Stimulated activated naive B cell treated with anti-CD40 and anti-IgM and Interleukin-4, amounts not matched to agents 10 μg/mL and 1 μg/mL and 100 μg/mL, for 72 hours (primary cell): ENCODE measurements around the gene LRMDA.
"Not testable (repeated sequence)": the region's sequence is repeated elsewhere in the genome, so short reads cannot be mapped to it uniquely, and the experiment has no call there.

Experiments
- ATAC-seq, 2 donors: fragments of 150-1000 bp; cut with Tn5 transposase; replicated peaks; 2 replicates each; pipeline ENCODE4 v1.10.0; 2021; ENCODE audit warnings: moderate library complexity in 1 of 2
- DNase-seq: peaks from one replicate; pipeline ENCODE4 v3.0.0; 2021
- H3K27ac Mint-ChIP-seq: one replicate; pipeline ENCODE4 v1.8.0; 2022; ENCODE audit warnings: mild to moderate bottlenecking, mixed read lengths
- H3K27me3 Mint-ChIP-seq, 2 donors: one replicate each; pipeline ENCODE4 v1.8.0; 2022; ENCODE audit warnings: mixed read lengths in 2 of 2
- H3K36me3 Mint-ChIP-seq, 2 donors: one replicate each; pipeline ENCODE4 v1.8.0; 2022; ENCODE audit warnings: mixed read lengths in 2 of 2, mild to moderate bottlenecking in 1 of 2
- H3K4me1 Mint-ChIP-seq, 2 donors: one replicate each; pipeline ENCODE4 v1.8.0; 2022; ENCODE audit warnings: mixed read lengths in 2 of 2, mild to moderate bottlenecking in 1 of 2
- H3K4me3 Mint-ChIP-seq, 2 donors: one replicate each; pipeline ENCODE4 v1.8.0; 2022; ENCODE audit warnings: mild to moderate bottlenecking in 2 of 2, mixed read lengths in 2 of 2, moderate library complexity in 1 of 2
- H3K9me3 Mint-ChIP-seq, 2 donors: one replicate each; pipeline ENCODE4 v1.8.0; 2022; ENCODE audit warnings: mixed read lengths in 2 of 2, mild to moderate bottlenecking in 1 of 2

Gene LRMDA

GRCh38 chr10:76122056-76122455, 690.6 kb downstream of the LRMDA start:
- no peaks in the 10 kb centered on the region for H3K4me1 Mint-ChIP-seq
- no peak overlapping the region for H3K27ac Mint-ChIP-seq
- no peak for DNase-seq
- H3K9me3 Mint-ChIP-seq: peaks cover 0 to 4% of the 10 kb centered on the region in 2 donors
- no peaks in the 10 kb centered on the region for H3K27me3 Mint-ChIP-seq
- H3K4me3 Mint-ChIP-seq: no peak overlapping the region
- H3K36me3 Mint-ChIP-seq: no peaks in the 10 kb centered on the region
- no peak for ATAC-seq

- Mint-ChIP-seq H3K4me3 (no peak overlapping the region), H3K9me3 (peaks cover 0 to 4% of the 10 kb centered on the region in 2 donors), H3K4me1 (no peaks in the 10 kb centered on the region), H3K27ac (no peak overlapping the region), H3K36me3 (no peaks in the 10 kb centered on the region), H3K27me3 (no peaks in the 10 kb centered on the region)
- DNase-seq: no peak
- no peak for ATAC-seq
Observed at GRCh38 chr10:76124280-76124679, 692.9 kb downstream of the LRMDA start.

- peaks cover 0 to 3% of the 10 kb centered on the region in 2 donors for H3K9me3 Mint-ChIP-seq
- ATAC-seq (no peak), DNase-seq (no peak)
- no peak overlapping the region for H3K4me3 Mint-ChIP-seq
- no peaks in the 10 kb centered on the region for H3K36me3 Mint-ChIP-seq
- H3K27me3 Mint-ChIP-seq: no peaks in the 10 kb centered on the region
- no peaks in the 10 kb centered on the region for H3K4me1 Mint-ChIP-seq
- H3K27ac Mint-ChIP-seq: no peak overlapping the region
Observed at GRCh38 chr10:76125900-76126299, 694.5 kb downstream of the LRMDA start.

- H3K4me1 Mint-ChIP-seq: no peaks in the 10 kb centered on the region
- H3K9me3 Mint-ChIP-seq: peaks cover 0 to 2% of the 10 kb centered on the region in 2 donors
- no peaks in the 10 kb centered on the region for H3K36me3 Mint-ChIP-seq
- no peak overlapping the region for H3K27ac Mint-ChIP-seq
- DNase-seq (no peak), ATAC-seq (no peak)
- H3K27me3 Mint-ChIP-seq: no peaks in the 10 kb centered on the region
- H3K4me3 Mint-ChIP-seq: no peak overlapping the region
Observed at GRCh38 chr10:76126607-76127527, 695.4 kb downstream of the LRMDA start.

GRCh38 chr10:76127984-76128589, 696.7 kb downstream of the LRMDA start:
- DNase-seq (no peak), ATAC-seq (no peak)
- H3K36me3 Mint-ChIP-seq: no peaks in the 10 kb centered on the region
- peaks cover 0 to 2% of the 10 kb centered on the region in 2 donors for H3K9me3 Mint-ChIP-seq
- no peak overlapping the region for H3K4me3 Mint-ChIP-seq
- H3K4me1 Mint-ChIP-seq: no peaks in the 10 kb centered on the region
- no peak overlapping the region for H3K27ac Mint-ChIP-seq
- H3K27me3 Mint-ChIP-seq: no peaks in the 10 kb centered on the region

GRCh38 chr10:76129213-76129612, 697.8 kb downstream of the LRMDA start:
- H3K4me3 Mint-ChIP-seq: no peak overlapping the region
- no peaks in the 10 kb centered on the region for H3K36me3 Mint-ChIP-seq
- DNase-seq (no peak), ATAC-seq (no peak)
- no peaks in the 10 kb centered on the region for H3K27me3 Mint-ChIP-seq
- H3K4me1 Mint-ChIP-seq: no peaks in the 10 kb centered on the region
- no peak overlapping the region for H3K27ac Mint-ChIP-seq
- no peaks in the 10 kb centered on the region for H3K9me3 Mint-ChIP-seq

- no peaks in the 10 kb centered on the region for H3K9me3 Mint-ChIP-seq
- no peaks in the 10 kb centered on the region for H3K27me3 Mint-ChIP-seq
- H3K4me1 Mint-ChIP-seq: no peaks in the 10 kb centered on the region
- H3K27ac Mint-ChIP-seq: no peak overlapping the region
- ATAC-seq: no peak
- H3K36me3 Mint-ChIP-seq: no peaks in the 10 kb centered on the region
- no peak for DNase-seq
- no peak overlapping the region for H3K4me3 Mint-ChIP-seq
Observed at GRCh38 chr10:76130892-76131291, 699.5 kb downstream of the LRMDA start.

- no peak for ATAC-seq
- Mint-ChIP-seq H3K4me1 (no peaks in the 10 kb centered on the region), H3K4me3 (no peak overlapping the region), H3K36me3 (no peaks in the 10 kb centered on the region), H3K9me3 (no peaks in the 10 kb centered on the region), H3K27ac (no peak overlapping the region), H3K27me3 (no peaks in the 10 kb centered on the region)
- DNase-seq: no peak
Observed at GRCh38 chr10:76133597-76134255, 702.3 kb downstream of the LRMDA start.

GRCh38 chr10:76136961-76137360, 705.5 kb downstream of the LRMDA start:
- DNase-seq (no peak), ATAC-seq (no peak)
- Mint-ChIP-seq H3K27me3 (no peaks in the 10 kb centered on the region), H3K4me3 (no peak overlapping the region), H3K27ac (no peak overlapping the region), H3K4me1 (no peaks in the 10 kb centered on the region), H3K36me3 (no peaks in the 10 kb centered on the region), H3K9me3 (no peaks in the 10 kb centered on the region)

- Mint-ChIP-seq H3K9me3 (no peaks in the 10 kb centered on the region), H3K27me3 (no peaks in the 10 kb centered on the region), H3K4me3 (no peak overlapping the region), H3K27ac (no peak overlapping the region), H3K4me1 (no peaks in the 10 kb centered on the region), H3K36me3 (no peaks in the 10 kb centered on the region)
- DNase-seq (no peak), ATAC-seq (no peak)
Observed at GRCh38 chr10:76138286-76138685, 706.9 kb downstream of the LRMDA start.

GRCh38 chr10:76138906-76139305, 707.5 kb downstream of the LRMDA start:
- H3K27ac Mint-ChIP-seq: no peak overlapping the region
- H3K4me3 Mint-ChIP-seq: no peak overlapping the region
- H3K4me1 Mint-ChIP-seq: no peaks in the 10 kb centered on the region
- no peaks in the 10 kb centered on the region for H3K27me3 Mint-ChIP-seq
- ATAC-seq (no peak), DNase-seq (no peak)
- no peaks in the 10 kb centered on the region for H3K9me3 Mint-ChIP-seq
- no peaks in the 10 kb centered on the region for H3K36me3 Mint-ChIP-seq

GRCh38 chr10:76139431-76139830, 708.0 kb downstream of the LRMDA start:
- ATAC-seq: no peak

GRCh38 chr10:76141376-76141775, 710.0 kb downstream of the LRMDA start:
- H3K4me3 Mint-ChIP-seq: no peak overlapping the region
- no peak overlapping the region for H3K27ac Mint-ChIP-seq
- H3K9me3 Mint-ChIP-seq: peaks cover 0 to under 1% of the 10 kb centered on the region in 2 donors
- no peak for ATAC-seq
- no peaks in the 10 kb centered on the region for H3K27me3 Mint-ChIP-seq
- H3K36me3 Mint-ChIP-seq: no peaks in the 10 kb centered on the region
- H3K4me1 Mint-ChIP-seq: no peaks in the 10 kb centered on the region
- no peak for DNase-seq

More at GRCh38 chr10:76139431-76139830, 708.0 kb downstream of the LRMDA start:
- Mint-ChIP-seq H3K36me3 (no peaks in the 10 kb centered on the region), H3K4me3 (no peak overlapping the region), H3K9me3 (no peaks in the 10 kb centered on the region), H3K27ac (no peak overlapping the region), H3K4me1 (no peaks in the 10 kb centered on the region), H3K27me3 (no peaks in the 10 kb centered on the region)
- no peak for DNase-seq

- H3K27me3 Mint-ChIP-seq, H3K9me3 Mint-ChIP-seq, H3K36me3 Mint-ChIP-seq, DNase-seq, H3K27ac Mint-ChIP-seq, H3K4me3 Mint-ChIP-seq, H3K4me1 Mint-ChIP-seq, ATAC-seq: not testable (repeated sequence)
Observed at GRCh38 chr10:76148217-76148616, 716.8 kb downstream of the LRMDA start.

- no peak overlapping the region for H3K4me3 Mint-ChIP-seq
- DNase-seq (no peak), ATAC-seq (no peak)
- H3K36me3 Mint-ChIP-seq: no peaks in the 10 kb centered on the region
- no peak overlapping the region for H3K27ac Mint-ChIP-seq
- H3K9me3 Mint-ChIP-seq: peaks cover 4 to 10% of the 10 kb centered on the region in 2 donors
- H3K4me1 Mint-ChIP-seq: no peaks in the 10 kb centered on the region
- no peaks in the 10 kb centered on the region for H3K27me3 Mint-ChIP-seq
Observed at GRCh38 chr10:76149182-76149581, 717.8 kb downstream of the LRMDA start.
